GM18505 (cell line): ENCODE measurements around the gene PABPN1.
"Not testable (repeated sequence)": the region's sequence is repeated elsewhere in the genome, so short reads cannot be mapped to it uniquely, and the experiment has no call there.

Source experiments
- ATAC-seq: cut with Tn5 transposase; IDR thresholded peaks from one replicate; pipeline ENCODE4 v1.9.1; 2021; ENCODE audit not compliant: unreplicated experiment
- POLR2A ChIP-seq: IDR thresholded peaks from 4 replicates; pipeline ENCODE4 v1.6.1; 2011; ENCODE audit warnings: borderline replicate concordance; ENCODE audit not compliant: insufficient read depth, insufficient read length; ENCODE audit errors: extremely low read depth

PABPN1 gene, protein sequence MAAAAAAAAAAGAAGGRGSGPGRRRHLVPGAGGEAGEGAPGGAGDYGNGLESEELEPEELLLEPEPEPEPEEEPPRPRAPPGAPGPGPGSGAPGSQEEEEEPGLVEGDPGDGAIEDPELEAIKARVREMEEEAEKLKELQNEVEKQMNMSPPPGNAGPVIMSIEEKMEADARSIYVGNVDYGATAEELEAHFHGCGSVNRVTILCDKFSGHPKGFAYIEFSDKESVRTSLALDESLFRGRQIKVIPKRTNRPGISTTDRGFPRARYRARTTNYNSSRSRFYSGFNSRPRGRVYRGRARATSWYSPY

DNA sequence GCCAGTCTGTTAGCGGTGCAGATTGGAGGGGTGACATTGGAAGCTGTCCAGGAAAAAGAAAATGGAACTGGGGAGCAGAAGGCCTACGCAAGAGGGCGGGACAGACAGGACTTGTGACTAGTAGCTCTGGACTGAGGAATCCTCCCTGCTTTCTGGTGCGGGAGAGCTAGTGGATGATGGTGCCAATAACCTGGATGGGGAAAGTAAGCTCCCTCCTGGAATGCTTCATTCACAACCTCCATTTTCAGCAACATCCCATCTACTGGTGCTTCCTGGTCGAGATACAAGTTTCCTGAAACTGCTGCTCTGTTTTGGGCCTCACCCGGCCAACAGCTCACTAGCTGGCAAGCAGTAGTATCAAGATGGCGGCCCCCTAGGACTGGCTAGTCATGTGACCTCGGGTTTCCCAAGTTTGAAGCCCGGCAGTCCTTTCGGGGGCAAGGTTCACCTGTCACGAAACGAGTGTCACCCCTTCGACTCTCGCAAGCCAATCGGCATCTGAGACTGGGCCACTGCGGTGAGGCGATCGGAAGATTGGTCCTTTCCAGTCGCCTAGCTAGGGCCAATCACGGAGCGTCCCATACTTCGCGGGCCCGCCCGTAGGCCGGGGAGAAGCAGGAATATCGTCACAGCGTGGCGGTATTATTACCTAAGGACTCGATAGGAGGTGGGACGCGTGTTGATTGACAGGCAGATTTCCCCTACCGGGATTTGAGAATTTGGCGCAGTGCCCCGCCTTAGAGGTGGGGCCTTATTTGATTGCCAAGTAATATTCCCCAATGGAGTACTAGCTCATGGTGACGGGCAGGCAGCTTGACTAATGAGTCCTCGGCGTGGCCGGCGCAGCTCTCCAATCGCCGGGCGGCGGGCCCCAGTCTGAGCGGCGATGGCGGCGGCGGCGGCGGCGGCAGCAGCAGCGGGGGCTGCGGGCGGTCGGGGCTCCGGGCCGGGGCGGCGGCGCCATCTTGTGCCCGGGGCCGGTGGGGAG is at the start of gene PABPN1:
Gene PABPN1 (plus strand): TSS at position 874 of the 988 bp plus-strand sequence. CDS start 13 bp downstream, at position 887.
- peak; percentile 69 for TF ChIP-seq POLR2A
- peak; percentile 85 for ATAC-seq

DNA sequence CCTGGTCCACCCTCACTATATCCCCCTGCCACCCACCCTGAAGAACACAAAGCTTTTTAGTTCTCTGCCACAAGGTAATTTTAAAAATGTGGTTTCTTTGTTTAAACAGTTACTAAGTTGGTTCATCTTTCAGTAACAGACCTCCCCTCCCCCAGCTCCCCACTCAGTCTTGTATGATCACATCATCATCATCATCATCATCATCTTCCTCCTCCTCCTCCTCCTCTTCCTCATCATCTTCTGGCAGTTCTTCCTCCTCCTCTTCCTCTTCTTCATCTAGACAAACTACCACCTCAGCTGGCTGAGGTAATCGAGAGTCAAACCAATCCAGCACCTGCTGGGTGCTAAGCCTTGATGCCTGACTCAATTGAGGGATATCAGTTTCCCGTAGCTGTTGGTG is 45.8 kb upstream of the PABPN1 start:
- ATAC-seq = no peak
- no peak for TF ChIP-seq POLR2A

DNA sequence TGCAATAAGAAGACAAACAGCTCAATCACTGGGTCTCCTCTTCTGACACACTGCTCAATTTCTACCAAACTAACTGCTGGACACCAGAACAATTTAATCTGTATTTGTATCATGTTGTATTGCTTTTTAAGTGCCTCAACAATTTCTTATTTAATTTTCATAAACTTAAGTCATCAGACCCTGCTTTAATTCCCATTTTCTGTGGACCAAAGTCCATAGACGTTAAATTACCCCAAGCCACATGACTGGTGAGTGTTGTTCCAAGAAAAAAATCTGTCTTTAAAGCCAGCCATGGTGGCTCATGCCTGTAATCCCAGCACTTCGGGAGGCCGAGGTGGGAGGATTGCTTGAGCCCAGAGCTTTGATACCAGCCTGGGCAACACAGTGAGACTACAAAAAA is 44.1 kb upstream of the PABPN1 start:
- no peak for ATAC-seq
- TF ChIP-seq POLR2A = no peak

DNA sequence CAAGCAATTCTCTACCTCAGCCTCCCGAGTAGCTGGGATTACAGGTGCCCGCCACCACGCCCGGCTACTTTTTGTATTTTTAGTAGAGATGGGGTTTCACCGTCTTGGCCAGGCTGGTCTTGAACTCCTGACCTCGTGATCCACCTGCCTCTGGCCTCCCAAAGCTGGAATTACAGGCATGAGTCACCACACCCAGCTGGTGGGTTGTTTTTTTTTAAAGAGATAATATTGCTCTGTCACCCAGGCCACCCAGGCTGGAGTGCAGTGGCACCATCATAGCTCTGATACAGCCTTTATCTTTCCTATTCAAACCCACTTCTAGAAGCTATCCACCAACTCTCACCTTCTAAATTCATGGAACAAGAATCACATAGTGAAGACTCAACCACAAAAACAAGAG is 43.3 kb upstream of the PABPN1 start:
- ATAC-seq = not testable (repeated sequence)

DNA sequence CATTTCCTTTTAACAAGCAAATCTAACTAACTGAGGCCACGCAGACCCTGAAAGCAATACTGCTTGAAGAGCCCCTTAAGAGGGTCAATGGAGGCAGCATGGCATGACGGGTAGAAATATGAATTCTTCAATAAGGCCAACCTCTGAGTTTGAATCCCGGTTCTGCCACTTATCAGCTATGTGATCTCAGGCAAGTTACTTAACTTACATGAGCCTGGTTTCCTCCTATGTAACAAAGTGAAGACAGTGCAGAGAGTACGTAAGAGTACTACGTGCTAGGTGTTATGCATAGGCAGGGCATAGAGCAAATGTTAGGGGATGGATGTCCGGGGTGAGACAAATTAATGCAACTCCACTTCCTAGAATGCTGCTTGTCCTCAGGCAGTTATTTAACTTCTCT is 40.0 kb upstream of the PABPN1 start:
- ATAC-seq = no peak
- TF ChIP-seq POLR2A = no peak

DNA sequence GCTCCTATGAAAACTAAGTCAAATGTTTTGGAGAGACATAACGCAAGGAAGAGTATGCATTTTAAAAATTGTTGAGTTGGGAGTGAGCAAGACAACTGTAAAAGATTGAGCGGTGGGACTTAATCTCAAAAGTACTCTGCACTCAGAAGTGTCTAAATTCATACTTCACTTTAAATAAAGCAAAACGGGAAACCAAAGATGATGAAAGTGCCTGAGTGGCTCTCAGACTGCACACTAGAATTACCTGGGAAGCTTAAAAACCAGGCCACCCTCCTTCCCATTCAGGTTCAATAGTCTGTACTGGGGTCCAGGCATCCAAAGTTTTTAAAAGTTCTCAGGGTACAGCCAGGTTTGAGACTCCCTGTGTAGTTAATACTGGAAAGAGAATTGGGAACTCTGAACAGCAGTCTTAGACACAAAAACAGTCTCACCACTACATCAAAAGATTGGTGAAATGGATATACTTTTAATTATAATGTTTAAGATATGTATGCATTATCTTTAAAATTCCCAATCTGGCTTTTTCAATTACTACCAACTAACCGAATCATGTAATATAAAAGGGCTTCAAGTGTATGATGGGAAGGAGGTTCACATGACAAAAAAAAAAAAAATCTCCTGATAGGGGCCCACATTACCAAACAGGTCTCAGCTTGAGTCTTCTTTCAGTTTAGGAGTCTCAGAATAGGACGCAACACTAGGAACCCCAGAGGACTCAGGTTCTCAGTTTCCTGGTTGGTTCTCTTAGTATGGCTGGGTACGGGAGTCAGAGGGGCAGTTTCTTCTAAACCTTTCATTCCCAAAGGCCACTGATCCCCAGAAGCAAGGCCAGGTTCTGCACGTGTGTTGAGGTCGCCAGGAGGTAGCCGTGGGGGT is 36.4 kb upstream of the PABPN1 start:
- TF ChIP-seq POLR2A = peak; percentile 41
- no peak for ATAC-seq

DNA sequence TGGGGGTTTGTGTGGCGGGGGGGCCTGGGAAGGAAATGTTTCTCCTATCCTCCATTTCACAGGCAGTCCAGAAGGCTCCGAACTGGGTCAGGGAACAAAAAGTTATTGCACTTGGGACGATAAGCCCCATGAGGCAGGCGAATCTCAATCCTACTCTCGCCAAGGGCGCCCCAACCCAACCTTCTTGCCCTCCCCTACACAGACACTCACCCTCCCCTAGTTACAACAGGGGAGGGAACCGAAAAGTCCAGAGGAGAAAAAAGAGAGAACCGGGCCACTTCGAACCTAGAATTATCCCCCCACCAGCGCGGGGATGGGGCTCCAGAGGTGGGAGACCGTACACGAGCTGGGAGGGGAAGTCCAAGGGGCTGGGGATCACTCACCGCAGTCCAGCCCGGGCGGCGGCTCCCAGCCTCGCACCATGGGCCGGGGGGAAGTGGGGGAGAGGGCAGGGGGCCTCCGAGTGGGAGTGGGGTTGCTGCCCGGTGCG is 35.7 kb upstream of the PABPN1 start:
- TF ChIP-seq POLR2A = no peak
- ATAC-seq = peak; percentile 29

DNA sequence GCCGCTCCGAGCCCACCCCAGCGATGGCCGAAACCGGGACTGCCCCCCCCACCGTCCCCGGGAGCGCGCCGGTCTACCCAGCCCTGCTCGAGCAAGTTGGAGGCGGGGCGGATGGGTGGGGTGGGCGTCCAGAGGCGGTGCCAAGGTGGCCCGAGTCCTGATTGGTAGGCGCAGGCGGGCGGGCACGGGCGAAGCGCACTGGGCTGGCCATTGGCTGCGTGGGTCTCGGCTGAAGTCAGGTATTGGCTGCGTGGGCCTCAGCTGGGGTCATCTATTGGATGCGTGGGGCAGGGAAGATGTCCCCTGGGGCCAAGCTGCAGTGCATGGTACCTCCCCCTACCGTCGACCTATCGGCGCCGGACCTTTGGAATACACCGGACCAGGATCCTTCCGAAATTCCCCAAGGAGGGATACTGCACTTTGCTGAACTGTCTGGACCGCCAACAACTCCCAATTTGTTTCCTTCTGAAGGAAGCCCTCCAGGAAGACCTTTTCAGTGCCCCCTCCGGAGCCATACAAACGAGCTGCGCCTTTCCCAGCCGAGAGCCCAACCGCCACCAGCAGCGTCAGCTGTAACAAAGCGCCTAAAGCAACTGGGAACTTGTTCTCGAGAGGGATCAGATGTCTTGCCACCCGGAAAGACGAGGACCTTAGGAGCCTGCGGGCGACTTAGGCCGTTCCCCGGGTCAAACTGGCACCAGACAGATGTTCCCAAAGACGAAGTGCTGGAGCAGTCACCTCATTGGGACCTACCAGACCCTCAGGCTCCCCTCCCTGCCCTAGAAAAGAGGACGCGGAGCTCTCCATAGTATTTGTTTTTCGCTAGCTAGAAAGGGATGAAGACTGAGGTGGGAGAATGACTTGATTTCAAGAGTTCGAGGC is 35.0 kb upstream of the PABPN1 start, which contains the start of gene HOMEZ:
Gene HOMEZ (minus strand): TSS at position 113 of the 882 bp plus-strand sequence. CDS start 180 bp downstream, outside the sequence.
- peak; percentile 69 for TF ChIP-seq POLR2A
- peak; percentile 96 for ATAC-seq

DNA sequence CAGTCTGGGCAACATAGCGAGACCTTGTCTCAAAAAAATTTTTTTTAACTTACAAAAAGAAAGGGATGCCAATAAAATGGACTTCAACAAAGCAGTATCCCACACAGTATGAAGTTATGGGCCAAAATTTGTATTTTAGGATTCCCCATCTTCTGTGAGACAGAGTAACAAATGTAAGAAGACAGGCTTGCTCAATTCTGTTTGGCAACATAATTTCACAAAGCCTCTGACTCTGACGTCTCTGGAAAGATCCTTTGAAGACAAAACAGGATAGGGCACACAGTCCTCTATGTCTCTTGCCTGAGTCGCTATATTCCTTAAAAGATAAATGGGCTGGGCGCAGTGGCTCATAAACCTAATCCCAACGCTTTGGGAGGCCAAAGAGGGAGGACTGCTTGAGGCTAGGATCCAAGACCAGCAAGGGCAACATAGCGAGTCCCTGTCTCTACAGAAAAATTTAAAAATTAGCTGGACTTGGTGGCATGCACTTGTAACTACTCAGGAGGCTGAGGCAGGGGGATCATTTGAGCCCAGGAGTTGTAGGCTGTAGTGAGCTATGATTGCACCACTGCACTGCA is 34.3 kb upstream of the PABPN1 start:
- ATAC-seq = no peak
- no peak for TF ChIP-seq POLR2A

DNA sequence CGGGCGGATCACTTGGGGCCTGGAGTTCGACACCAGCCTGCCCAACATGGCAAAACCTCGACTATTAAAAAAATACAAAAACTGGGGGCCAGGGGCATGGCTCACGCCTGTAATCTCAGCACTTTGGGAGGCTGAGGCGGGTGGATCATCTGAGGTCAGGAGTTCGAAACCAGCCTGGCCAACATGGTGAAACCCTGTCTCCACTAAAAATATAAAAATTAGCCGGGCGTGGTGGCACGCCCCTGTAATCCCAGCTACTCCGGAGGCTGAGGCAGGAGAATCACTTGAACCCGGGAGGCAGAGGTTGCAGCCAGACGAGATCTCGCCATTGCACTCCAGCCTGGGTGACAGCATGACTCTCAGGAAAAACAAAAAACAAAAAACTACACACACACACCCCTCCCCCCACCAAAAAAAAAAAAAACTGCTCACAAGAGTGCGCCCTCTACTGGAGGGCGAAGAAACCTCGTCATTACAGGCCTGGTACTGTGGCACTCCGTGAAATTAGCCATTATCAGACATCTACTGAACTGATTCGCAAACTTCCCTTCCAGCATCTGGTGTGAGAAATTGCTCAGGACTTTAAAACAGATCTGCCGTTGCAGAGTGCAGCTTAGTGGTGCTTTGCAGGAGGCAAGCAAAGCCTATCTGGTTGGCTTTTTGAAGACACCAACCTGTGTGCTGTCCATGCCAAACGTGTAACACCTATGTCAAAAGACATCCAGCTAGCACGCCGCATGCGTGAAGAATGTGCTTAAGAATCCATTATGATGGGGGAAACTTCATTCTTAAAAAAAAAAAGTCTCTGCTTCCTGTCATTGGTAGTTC is 26.3 kb upstream of the PABPN1 start:
- TF ChIP-seq POLR2A = no peak
- no peak for ATAC-seq
